NCI-H446 treated with DMSO at 0.1 percent for 48 hours (cell line): ENCODE results near the gene TRIM67.

Experiments
- DNase-seq: peaks from one replicate; lab custom pipeline; 2025; lab: John Stamatoyannopoulos, UW

TRIM67 gene

GRCh38 chr1:231183639-231184590 is 22.1 kb downstream of the TRIM67 start:
- DNase-seq, result no peak

- DNase-seq, result no peak
These were observed 23.0 kb downstream of the TRIM67 start for GRCh38 chr1:231184891-231185290.

GRCh38 chr1:231185391-231185790 is 23.5 kb downstream of the TRIM67 start:
- no peak for DNase-seq

- DNase-seq, result no peak
These were observed 24.7 kb downstream of the TRIM67 start for GRCh38 chr1:231186356-231187115.

GRCh38 chr1:231187571-231187970 is 25.7 kb downstream of the TRIM67 start:
- DNase-seq, result no peak

- DNase-seq, result no peak
These were observed 26.2 kb downstream of the TRIM67 start for GRCh38 chr1:231188072-231188471.

- no peak for DNase-seq
These were observed 26.9 kb downstream of the TRIM67 start for GRCh38 chr1:231188768-231189167.

GRCh38 chr1:231189683-231190270 is 27.9 kb downstream of the TRIM67 start:
- DNase-seq, result no peak

GRCh38 chr1:231190456-231190855 is 28.6 kb downstream of the TRIM67 start:
- no peak for DNase-seq

GRCh38 chr1:231192620-231193163 is 30.8 kb downstream of the TRIM67 start:
- DNase-seq, result peak; percentile 64

- DNase-seq, result no peak
These were observed 32.0 kb downstream of the TRIM67 start for GRCh38 chr1:231193710-231194340.

GRCh38 chr1:231194476-231194842 is 32.6 kb downstream of the TRIM67 start:
- DNase-seq, result no peak

- DNase-seq, result no peak
These were observed 33.1 kb downstream of the TRIM67 start for GRCh38 chr1:231194843-231195516.

- no peak for DNase-seq
These were observed 34.4 kb downstream of the TRIM67 start for GRCh38 chr1:231196307-231196706.

GRCh38 chr1:231196728-231197127 is 34.9 kb downstream of the TRIM67 start:
- no peak for DNase-seq

- no peak for DNase-seq
These were observed 38.0 kb downstream of the TRIM67 start for GRCh38 chr1:231199868-231200267.

GRCh38 chr1:231200388-231201031 is 38.7 kb downstream of the TRIM67 start:
- no peak for DNase-seq

GRCh38 chr1:231201375-231201978 is 39.6 kb downstream of the TRIM67 start:
- DNase-seq, result no peak

- no peak for DNase-seq
These were observed 40.2 kb downstream of the TRIM67 start for GRCh38 chr1:231201979-231202633.
